GM10266 (cell line): ENCODE data around the gene ELL2.

ENCODE experiments used
- DNase-seq: peaks from one replicate; pipeline ENCODE4 v3.0.0; 2012; ENCODE audit errors: extremely low spot score
- TF ChIP-seq, protein P1 (sequence below): IDR thresholded peaks from 2 replicates; pipeline ENCODE4 v1.5.1; 2012; ENCODE audit warnings: mild to moderate bottlenecking, low read depth; ENCODE audit not compliant: control insufficient read depth, insufficient read depth; ENCODE audit errors: missing control alignments

The ELL2 gene

DNA sequence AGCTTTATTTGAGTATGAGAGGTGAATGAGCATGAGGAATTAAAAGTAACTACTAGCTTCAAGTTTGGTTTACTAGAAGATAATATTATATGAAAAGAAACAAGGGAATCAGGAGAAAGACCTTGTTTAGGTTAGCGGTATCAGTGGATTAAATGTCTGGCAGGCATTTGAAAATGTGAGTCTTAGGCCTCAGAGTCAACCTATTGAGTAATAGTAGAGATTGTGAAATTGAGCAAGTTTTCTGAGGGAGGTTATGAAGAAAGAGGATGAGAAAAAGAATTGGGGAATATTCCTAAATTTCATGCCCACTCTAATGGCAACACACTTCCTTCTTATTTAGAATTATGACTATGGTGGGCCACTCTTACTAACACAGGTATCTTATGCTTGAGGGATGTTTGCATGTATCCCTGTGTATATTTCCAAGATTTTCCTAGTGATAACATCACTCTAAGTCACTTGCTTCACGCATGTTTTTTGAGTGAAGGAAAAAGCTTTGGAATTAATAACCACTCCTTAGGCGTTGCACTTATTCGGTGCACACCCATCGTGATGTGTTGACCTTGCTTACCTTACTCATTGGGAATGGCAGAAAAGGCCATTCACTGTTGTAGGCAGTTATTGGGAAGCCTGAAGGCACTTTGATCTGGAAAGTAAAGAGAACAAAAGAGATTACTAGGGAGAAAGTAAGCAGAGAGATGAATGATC, 8.2 kb upstream of the ELL2 start:
- TF ChIP-seq, protein P1, sequence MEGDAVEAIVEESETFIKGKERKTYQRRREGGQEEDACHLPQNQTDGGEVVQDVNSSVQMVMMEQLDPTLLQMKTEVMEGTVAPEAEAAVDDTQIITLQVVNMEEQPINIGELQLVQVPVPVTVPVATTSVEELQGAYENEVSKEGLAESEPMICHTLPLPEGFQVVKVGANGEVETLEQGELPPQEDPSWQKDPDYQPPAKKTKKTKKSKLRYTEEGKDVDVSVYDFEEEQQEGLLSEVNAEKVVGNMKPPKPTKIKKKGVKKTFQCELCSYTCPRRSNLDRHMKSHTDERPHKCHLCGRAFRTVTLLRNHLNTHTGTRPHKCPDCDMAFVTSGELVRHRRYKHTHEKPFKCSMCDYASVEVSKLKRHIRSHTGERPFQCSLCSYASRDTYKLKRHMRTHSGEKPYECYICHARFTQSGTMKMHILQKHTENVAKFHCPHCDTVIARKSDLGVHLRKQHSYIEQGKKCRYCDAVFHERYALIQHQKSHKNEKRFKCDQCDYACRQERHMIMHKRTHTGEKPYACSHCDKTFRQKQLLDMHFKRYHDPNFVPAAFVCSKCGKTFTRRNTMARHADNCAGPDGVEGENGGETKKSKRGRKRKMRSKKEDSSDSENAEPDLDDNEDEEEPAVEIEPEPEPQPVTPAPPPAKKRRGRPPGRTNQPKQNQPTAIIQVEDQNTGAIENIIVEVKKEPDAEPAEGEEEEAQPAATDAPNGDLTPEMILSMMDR: no peak
- no peak for DNase-seq

DNA sequence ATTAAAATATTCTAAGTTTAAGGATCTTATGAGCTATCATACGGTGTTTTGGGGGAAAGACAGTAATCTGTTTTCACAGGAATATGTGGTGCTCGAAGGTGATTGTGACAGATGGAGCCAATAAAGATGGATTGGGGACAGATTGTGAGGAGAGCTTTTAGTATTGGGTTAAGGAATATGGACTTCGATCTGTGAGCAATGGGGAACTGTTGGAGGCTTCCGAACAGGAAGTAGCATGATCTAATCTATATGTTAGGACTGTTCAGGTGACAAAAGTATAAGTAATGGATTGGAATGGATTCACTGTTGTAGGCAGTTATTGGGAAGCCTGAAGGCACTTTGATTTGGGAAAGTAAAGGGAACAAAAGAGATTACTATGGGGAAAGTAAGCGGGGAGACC, 7.4 kb upstream of the ELL2 start:
- no peak for DNase-seq
- TF ChIP-seq, protein P1: no peak

GRCh38 chr5:95967236-95967635, 5.6 kb upstream of the ELL2 start:
- TF ChIP-seq, protein P1: no peak

GRCh38 chr5:95966005-95966404, 4.4 kb upstream of the ELL2 start:
- TF ChIP-seq, protein P1: no peak
- DNase-seq: no peak

More at GRCh38 chr5:95967236-95967635, 5.6 kb upstream of the ELL2 start:
- no peak for DNase-seq

- no peak for DNase-seq
- TF ChIP-seq, protein P1: no peak
Observed at GRCh38 chr5:95963650-95964410, 2.2 kb upstream of the ELL2 start.

- no peak for DNase-seq
- TF ChIP-seq, protein P1: no peak
Observed at GRCh38 chr5:95962785-95963184, 1.1 kb upstream of the ELL2 start.

DNA sequence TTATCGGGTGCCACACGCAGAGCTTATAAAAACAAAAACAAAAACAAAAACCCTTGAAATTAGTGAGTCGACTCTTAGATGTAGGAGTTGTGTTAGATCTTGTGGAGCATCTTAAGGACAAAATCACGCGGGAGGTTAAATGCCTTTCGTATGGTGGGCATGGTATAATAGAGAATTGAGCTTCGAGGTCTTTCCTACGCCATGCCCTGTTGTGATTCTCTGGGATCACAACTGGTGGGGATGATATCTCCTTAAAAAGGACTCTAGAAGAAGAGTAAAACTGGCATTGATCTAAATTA, 773 bp upstream of the ELL2 start:
- no peak for DNase-seq
- TF ChIP-seq, protein P1: no peak
